GM12878 (cell line): ENCODE data around the gene CD82.

Experiments used
- CHD1 ChIP-seq: IDR thresholded peaks from 2 replicates; pipeline ENCODE4 v1.6.1; 2012; ENCODE audit warnings: low read depth, low read length, improper control_type of control experiment
- CHD4 ChIP-seq: fragments of 200-600 bp; sonication (generic); IDR thresholded peaks from 2 replicates; pipeline ENCODE4 v1.6.1; 2016; ENCODE audit warnings: mild to moderate bottlenecking
- EZH2 ChIP-seq: IDR thresholded peaks from 2 replicates; pipeline ENCODE4 v1.6.1; 2012; ENCODE audit warnings: low read depth, mild to moderate bottlenecking, control low read depth, inconsistent platforms, low read length, borderline replicate concordance; ENCODE audit not compliant: control insufficient read depth
- HCFC1 ChIP-seq: fragments of 150-350 bp; IDR thresholded peaks from 2 replicates; pipeline ENCODE4 v1.6.1; 2014; ENCODE audit warnings: low read length
- NR2C2 ChIP-seq: IDR thresholded peaks from 2 replicates; pipeline ENCODE4 v1.6.1; 2011; ENCODE audit warnings: borderline replicate concordance, low read depth; ENCODE audit not compliant: control insufficient read depth, insufficient read length
- POLR2A ChIP-seq: IDR thresholded peaks from 2 replicates; pipeline ENCODE4 v1.6.1; 2011; ENCODE audit warnings: low read depth, mild to moderate bottlenecking, low read length
- POLR2AphosphoS5 ChIP-seq: IDR thresholded peaks from 2 replicates; pipeline ENCODE4 v1.6.1; 2011; ENCODE audit warnings: mild to moderate bottlenecking, low read length, inconsistent platforms
- SIN3A ChIP-seq: IDR thresholded peaks from 2 replicates; pipeline ENCODE4 v1.6.1; 2012; ENCODE audit warnings: low read depth, low read length, improper control_type of control experiment
- SIX5 ChIP-seq: IDR thresholded peaks from 2 replicates; pipeline ENCODE4 v1.6.1; 2011; ENCODE audit warnings: mild to moderate bottlenecking, low read depth, low read length, moderate library complexity; ENCODE audit not compliant: severe bottlenecking
- TF ChIP-seq, protein P1 (sequence below), 3 experiments: IDR thresholded peaks in 2 of 3; conservative IDR thresholded peaks in 1 of 3; 2 replicates each; pipeline ENCODE4 v1.5.1; 2011; ENCODE audit warnings: low read depth in 3 of 3, low read length in 3 of 3, mild to moderate bottlenecking in 3 of 3, control low read depth in 2 of 3, moderate library complexity in 2 of 3, inconsistent platforms in 1 of 3, mixed read lengths in 1 of 3; ENCODE audit not compliant: control insufficient read depth in 2 of 3, insufficient read depth in 1 of 3; ENCODE audit errors: extremely low read depth in 1 of 3
- TF ChIP-seq, protein P2 (sequence below): IDR thresholded peaks from 2 replicates; pipeline ENCODE4 v1.6.1; 2011; ENCODE audit warnings: low read depth, mild to moderate bottlenecking, low read length, moderate library complexity, borderline replicate concordance; ENCODE audit errors: extremely low read depth
- TF ChIP-seq, protein P3 (sequence below): fragments of 450-650 bp; IDR thresholded peaks from 2 replicates; pipeline ENCODE4 v1.6.1; 2016; ENCODE audit warnings: mild to moderate bottlenecking
- TF ChIP-seq, protein P4 (sequence below): IDR thresholded peaks from 2 replicates; pipeline ENCODE4 v1.6.1; 2012; ENCODE audit warnings: low read depth, low read length, improper control_type of control experiment

DNA sequence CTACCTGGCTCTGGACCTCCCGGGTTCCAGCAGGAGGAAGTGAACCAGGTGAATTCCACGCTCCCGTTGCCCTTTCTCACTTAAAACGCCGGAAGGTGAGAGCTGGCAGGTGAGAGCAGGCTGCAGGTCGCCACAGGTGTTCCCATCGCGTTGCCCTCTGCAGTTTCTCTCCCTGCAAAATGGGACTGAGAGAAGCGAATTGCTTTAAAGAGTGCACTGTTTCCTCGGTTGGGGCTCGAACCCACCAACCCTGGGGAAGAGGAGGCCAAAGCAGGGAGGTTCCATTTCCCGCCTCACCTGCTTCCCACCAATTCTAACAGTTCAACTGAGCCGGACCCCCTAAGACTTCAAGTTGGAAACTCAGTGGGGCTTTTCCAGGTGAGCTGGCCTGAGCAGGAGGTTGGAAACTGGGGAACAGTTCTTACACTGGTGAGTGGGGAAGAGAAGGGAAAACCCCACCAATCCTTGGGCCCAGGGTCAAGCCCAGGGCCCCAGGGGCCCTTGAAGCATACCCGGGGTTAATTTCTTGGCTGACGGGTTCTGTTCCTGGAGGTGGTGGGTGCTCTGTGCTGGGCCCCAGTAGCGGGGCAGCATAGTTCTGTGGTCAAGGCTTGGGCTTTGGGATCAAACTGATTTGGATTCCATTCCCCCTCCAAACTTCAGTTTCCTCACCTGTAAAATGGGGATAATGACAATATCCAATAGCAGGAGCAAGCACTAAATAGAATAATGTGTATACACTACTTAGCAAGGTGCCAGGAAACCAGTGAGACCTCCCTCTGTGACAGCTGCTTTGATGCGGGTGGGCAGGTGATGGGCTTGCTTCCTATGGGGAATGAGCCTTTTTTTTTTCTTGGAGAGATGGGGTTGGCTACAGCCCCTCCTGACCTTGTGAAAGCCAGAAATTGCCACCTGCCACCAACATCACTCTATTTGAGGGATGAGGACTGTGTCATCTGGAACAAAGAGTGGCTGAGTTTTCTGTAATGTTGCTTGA is 788 bp downstream of the CD82 start:
- no peak; the same call in 1 of the 2 replicates for TF ChIP-seq SIN3A
- TF ChIP-seq, protein P1, sequence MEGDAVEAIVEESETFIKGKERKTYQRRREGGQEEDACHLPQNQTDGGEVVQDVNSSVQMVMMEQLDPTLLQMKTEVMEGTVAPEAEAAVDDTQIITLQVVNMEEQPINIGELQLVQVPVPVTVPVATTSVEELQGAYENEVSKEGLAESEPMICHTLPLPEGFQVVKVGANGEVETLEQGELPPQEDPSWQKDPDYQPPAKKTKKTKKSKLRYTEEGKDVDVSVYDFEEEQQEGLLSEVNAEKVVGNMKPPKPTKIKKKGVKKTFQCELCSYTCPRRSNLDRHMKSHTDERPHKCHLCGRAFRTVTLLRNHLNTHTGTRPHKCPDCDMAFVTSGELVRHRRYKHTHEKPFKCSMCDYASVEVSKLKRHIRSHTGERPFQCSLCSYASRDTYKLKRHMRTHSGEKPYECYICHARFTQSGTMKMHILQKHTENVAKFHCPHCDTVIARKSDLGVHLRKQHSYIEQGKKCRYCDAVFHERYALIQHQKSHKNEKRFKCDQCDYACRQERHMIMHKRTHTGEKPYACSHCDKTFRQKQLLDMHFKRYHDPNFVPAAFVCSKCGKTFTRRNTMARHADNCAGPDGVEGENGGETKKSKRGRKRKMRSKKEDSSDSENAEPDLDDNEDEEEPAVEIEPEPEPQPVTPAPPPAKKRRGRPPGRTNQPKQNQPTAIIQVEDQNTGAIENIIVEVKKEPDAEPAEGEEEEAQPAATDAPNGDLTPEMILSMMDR (IDR thresholded peaks at IDR 0.05 in 2 of 3, conservative IDR thresholded peaks at IDR 0.05 in 1 of 3; ENCODE audit: control insufficient read depth in 2 of 3, extremely low read depth in 1 of 3, insufficient read depth in 1 of 3, low read depth in 3 of 3, low read length in 3 of 3): no peak
- no peak for TF ChIP-seq HCFC1
- no peak for TF ChIP-seq SIX5
- no peak for TF ChIP-seq CHD4
- TF ChIP-seq, protein P2, sequence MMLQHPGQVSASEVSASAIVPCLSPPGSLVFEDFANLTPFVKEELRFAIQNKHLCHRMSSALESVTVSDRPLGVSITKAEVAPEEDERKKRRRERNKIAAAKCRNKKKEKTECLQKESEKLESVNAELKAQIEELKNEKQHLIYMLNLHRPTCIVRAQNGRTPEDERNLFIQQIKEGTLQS: no peak
- TF ChIP-seq, protein P3, sequence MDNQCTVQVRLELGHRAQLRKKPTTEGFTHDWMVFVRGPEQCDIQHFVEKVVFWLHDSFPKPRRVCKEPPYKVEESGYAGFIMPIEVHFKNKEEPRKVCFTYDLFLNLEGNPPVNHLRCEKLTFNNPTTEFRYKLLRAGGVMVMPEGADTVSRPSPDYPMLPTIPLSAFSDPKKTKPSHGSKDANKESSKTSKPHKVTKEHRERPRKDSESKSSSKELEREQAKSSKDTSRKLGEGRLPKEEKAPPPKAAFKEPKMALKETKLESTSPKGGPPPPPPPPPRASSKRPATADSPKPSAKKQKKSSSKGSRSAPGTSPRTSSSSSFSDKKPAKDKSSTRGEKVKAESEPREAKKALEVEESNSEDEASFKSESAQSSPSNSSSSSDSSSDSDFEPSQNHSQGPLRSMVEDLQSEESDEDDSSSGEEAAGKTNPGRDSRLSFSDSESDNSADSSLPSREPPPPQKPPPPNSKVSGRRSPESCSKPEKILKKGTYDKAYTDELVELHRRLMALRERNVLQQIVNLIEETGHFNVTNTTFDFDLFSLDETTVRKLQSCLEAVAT: 0 out of 2 replicates have a peak, but pooled peaks have one; percentile 56
- TF ChIP-seq CHD1: 0 out of 2 replicates have a peak, but pooled peaks have one; percentile 32
- TF ChIP-seq NR2C2: no peak
- no peak for TF ChIP-seq EZH2
- no peak for TF ChIP-seq POLR2A
- no peak; the same call in 1 of the 2 replicates for TF ChIP-seq POLR2AphosphoS5
- TF ChIP-seq, protein P4, sequence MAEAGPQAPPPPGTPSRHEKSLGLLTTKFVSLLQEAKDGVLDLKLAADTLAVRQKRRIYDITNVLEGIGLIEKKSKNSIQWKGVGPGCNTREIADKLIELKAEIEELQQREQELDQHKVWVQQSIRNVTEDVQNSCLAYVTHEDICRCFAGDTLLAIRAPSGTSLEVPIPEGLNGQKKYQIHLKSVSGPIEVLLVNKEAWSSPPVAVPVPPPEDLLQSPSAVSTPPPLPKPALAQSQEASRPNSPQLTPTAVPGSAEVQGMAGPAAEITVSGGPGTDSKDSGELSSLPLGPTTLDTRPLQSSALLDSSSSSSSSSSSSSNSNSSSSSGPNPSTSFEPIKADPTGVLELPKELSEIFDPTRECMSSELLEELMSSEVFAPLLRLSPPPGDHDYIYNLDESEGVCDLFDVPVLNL: no peak
